Coronary artery (tissue), 2 donors: ENCODE data around the gene SMARCA1.
A peak's percentile ranks its signal among the peaks of the same experiment; 100 is the strongest.
"Not testable (repeated sequence)": the region's sequence is repeated elsewhere in the genome, so short reads cannot be mapped to it uniquely, and the experiment has no call there.

Source experiments
- DNase-seq: peaks from one replicate; pipeline ENCODE4 v3.0.0-alpha.2; 2017; ENCODE audit warnings: low spot score
- H3K27ac ChIP-seq, 2 donors: fragments of 200-600 bp; sonication (generic); one replicate each; pipeline ENCODE4 v1.5.1; 2016 to 2019
- H3K4me3 ChIP-seq: fragments of 200-600 bp; sonication (generic); 2 replicates; pipeline ENCODE4 v1.5.1; 2016; ENCODE audit warnings: mild to moderate bottlenecking, moderate library complexity
- TF ChIP-seq, protein P1 (sequence below): fragments of 200-600 bp; sonication (generic); IDR thresholded peaks from one replicate; pipeline ENCODE4 v1.5.1; 2019; ENCODE audit warnings: antibody characterized with exemption

The SMARCA1 gene, protein sequence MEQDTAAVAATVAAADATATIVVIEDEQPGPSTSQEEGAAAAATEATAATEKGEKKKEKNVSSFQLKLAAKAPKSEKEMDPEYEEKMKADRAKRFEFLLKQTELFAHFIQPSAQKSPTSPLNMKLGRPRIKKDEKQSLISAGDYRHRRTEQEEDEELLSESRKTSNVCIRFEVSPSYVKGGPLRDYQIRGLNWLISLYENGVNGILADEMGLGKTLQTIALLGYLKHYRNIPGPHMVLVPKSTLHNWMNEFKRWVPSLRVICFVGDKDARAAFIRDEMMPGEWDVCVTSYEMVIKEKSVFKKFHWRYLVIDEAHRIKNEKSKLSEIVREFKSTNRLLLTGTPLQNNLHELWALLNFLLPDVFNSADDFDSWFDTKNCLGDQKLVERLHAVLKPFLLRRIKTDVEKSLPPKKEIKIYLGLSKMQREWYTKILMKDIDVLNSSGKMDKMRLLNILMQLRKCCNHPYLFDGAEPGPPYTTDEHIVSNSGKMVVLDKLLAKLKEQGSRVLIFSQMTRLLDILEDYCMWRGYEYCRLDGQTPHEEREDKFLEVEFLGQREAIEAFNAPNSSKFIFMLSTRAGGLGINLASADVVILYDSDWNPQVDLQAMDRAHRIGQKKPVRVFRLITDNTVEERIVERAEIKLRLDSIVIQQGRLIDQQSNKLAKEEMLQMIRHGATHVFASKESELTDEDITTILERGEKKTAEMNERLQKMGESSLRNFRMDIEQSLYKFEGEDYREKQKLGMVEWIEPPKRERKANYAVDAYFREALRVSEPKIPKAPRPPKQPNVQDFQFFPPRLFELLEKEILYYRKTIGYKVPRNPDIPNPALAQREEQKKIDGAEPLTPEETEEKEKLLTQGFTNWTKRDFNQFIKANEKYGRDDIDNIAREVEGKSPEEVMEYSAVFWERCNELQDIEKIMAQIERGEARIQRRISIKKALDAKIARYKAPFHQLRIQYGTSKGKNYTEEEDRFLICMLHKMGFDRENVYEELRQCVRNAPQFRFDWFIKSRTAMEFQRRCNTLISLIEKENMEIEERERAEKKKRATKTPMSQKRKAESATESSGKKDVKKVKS

GRCh38 chrX:129523079-129523911 is at the start of gene SMARCA1:
Gene SMARCA1 (minus strand): TSS chrX:129523490. CDS start chrX:129523370, 120 bp downstream.
- Histone ChIP-seq H3K27ac (peak within 1 kb of the TSS; percentile 87 to 91), H3K4me3 (peak within 1 kb of the TSS; percentile 90)
- peak; percentile 75 for DNase-seq
- TF ChIP-seq, protein P1, sequence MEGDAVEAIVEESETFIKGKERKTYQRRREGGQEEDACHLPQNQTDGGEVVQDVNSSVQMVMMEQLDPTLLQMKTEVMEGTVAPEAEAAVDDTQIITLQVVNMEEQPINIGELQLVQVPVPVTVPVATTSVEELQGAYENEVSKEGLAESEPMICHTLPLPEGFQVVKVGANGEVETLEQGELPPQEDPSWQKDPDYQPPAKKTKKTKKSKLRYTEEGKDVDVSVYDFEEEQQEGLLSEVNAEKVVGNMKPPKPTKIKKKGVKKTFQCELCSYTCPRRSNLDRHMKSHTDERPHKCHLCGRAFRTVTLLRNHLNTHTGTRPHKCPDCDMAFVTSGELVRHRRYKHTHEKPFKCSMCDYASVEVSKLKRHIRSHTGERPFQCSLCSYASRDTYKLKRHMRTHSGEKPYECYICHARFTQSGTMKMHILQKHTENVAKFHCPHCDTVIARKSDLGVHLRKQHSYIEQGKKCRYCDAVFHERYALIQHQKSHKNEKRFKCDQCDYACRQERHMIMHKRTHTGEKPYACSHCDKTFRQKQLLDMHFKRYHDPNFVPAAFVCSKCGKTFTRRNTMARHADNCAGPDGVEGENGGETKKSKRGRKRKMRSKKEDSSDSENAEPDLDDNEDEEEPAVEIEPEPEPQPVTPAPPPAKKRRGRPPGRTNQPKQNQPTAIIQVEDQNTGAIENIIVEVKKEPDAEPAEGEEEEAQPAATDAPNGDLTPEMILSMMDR: no peak

- Histone ChIP-seq H3K4me3 (no peak overlapping the region), H3K27ac (peak overlapping the region in 1 of 2 donors; percentile 5)
- DNase-seq: no peak
- TF ChIP-seq, protein P1: no peak
Measured at GRCh38 chrX:129572422-129572821, 49.1 kb upstream of the SMARCA1 start.

DNA sequence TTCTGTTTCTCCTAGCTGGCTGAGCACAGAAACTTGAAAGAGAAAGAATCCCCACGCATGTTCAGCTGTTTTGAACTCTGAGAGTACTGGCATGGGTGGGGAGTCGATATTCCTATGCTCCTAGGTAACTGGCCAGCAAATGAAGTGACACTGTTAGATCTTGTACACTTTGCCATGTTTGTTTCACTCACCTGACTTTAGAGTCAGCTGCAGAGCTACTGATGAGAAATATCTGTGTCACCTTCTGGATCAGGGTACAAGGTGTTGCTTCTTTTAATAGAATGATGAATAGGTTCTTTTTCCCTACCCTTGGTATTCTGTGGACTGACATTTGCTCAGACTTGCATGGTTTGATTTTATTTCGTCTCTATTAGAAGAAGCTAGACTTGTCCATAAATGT is 45.1 kb upstream of the SMARCA1 start:
- DNase-seq: no peak
- Histone ChIP-seq H3K27ac (no peak overlapping the region), H3K4me3 (no peak overlapping the region)
- TF ChIP-seq, protein P1: no peak

DNA sequence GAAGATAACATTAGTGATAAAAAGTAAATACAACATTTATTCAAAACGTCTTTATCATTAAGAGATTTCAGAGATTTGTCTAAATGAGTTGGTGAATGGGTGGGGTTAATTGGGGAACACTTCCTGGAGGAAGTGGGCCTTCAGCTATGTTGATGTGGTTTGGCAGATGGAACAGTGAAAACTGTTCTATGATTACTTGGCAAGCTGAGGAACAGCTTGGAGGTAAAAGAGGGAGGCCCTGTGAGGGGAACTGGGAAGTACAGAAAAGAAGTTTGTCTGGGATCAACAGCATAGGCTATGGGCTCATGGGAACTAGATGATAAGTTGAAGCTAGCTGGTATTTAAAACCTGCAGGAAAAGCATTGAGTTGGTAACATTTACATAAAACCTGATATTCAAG is 42.8 kb upstream of the SMARCA1 start:
- Histone ChIP-seq H3K27ac (no peak overlapping the region), H3K4me3 (no peak overlapping the region)
- TF ChIP-seq, protein P1: no peak
- no peak for DNase-seq

DNA sequence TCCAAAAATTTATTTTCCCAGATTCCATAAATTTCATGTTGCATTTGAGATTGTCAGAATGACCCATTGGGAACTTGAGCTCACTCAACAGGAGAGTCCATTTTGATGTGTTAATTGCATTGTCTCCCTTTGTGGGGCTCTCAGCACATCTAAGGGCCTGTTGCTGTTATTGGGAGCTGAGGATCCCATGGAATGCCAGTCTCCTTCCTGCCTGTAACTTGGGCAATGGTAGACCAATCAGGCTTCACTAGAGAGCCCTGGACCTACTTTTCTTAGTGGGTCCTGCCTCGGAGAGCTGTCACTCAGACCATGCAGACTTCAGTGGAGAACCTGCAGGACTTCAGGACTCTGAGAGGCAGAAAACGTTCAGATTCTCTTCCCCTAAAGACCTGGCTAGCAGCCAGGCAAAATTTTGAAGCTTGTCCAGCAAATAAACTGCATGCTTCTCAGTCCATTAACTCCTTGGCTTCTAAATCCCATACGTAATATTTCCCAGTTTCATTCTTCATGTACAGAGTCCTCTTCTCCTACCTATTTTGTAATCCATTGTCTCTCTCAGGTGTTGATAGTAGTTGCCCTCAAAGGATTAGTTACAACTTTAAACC is 41.9 kb upstream of the SMARCA1 start:
- TF ChIP-seq, protein P1: no peak
- Histone ChIP-seq H3K4me3 (no peak overlapping the region), H3K27ac (no peak overlapping the region)
- no peak for DNase-seq

DNA sequence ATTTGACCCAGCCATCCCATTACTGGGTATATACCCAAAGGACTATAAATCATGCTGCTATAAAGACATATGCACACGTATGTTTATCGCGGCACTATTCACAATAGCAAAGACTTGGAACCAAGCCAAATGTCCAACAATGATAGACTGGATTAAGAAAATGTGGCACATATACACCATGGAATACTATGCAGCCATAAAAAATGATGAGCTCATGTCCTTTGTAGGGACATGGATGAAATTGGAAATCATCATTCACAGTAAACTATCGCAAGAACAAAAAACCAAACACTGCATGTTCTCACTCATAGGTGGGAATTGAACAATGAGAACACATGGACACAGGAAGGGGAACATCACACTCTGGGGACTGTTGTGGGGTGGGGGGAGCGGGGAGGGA is 41.1 kb upstream of the SMARCA1 start:
- DNase-seq, H3K27ac ChIP-seq, H3K4me3 ChIP-seq: not testable (repeated sequence)
